HCT116 (cell line): ENCODE results near the gene EIF3I. TPM values are rescaled to one million over a fixed set of nuclear protein-coding genes. Genes with fewer than 3 reads are reported as not detected.

ENCODE experiments used
- ATAC-seq: fragments of 200-7000 bp; cut with Tn5 transposase; 2 replicates; pipeline ENCODE4 v1.9.1; 2020; ENCODE audit warnings: mild to moderate bottlenecking, moderate library complexity
- BruUV-seq: library from RNA; stranded (reverse); fragments of 400-500 nt; replicated peaks from 2 replicates; lab custom pipeline; 2021; lab: Mats Ljungman, UMichigan
- CTCF ChIA-PET: fragments of 300-600 bp; sonication (Branson Sonifier 250); formaldehyde crosslinking; loops from one replicate; lab custom pipeline; 2021; ENCODE audit warnings: antibody characterized with exemption; lab: Charles Lee
- POLR2A ChIA-PET: fragments of 300-600, 350-600 bp; sonication (Branson Sonifier 250); formaldehyde crosslinking; loops from one replicate; lab custom pipeline; 2021; ENCODE audit warnings: antibody characterized with exemption; lab: Charles Lee
- RAD21 ChIA-PET, 2 experiments: fragments of 300-600 bp; sonication (Branson Sonifier 250); formaldehyde crosslinking; loops; one replicate each; lab custom pipeline; 2023; ENCODE audit warnings: low total read pairs in 2 of 2; ENCODE audit not compliant: uncharacterized antibody in 2 of 2, unreplicated experiment in 2 of 2, low non-redundant PET in 1 of 2; lab: Charles Lee
- DNase-seq: peaks from one replicate; pipeline ENCODE4 v3.0.0-alpha.2; 2010; ENCODE audit warnings: low read depth, low spot score
- H2AFZ ChIP-seq: fragments of 200-600 bp; shearing (Covaris generic), sonication (generic); 2 replicates; pipeline ENCODE4 v1.6.1; 2017; ENCODE audit warnings: low read depth, mixed run types, mixed read lengths, antibody characterized with exemption, low read length; ENCODE audit not compliant: poor library complexity, severe bottlenecking
- H3K27ac ChIP-seq: 2 replicates; pipeline ENCODE4 v1.5.1; 2012; ENCODE audit warnings: low read depth, low read length
- H3K27me3 ChIP-seq: fragments of 200-600 bp; sonication (generic); 2 replicates; pipeline ENCODE4 v1.6.1; 2016; ENCODE audit warnings: mixed run types, low read length, mixed read lengths; ENCODE audit not compliant: insufficient read depth
- H3K36me3 ChIP-seq, 2 experiments: fragments of 200-500 bp in 1 of 2; fragments of 200-600 bp in 1 of 2; sonication (Bioruptor generic) in 1 of 2; sonication (generic) in 1 of 2; 2 replicates each; pipeline versions ENCODE4 v1.5.1 to v1.6.1; 2014 to 2016; ENCODE audit warnings: low read length in 2 of 2, inconsistent platforms in 1 of 2, mixed read lengths in 1 of 2, mixed run types in 1 of 2; ENCODE audit not compliant: insufficient read depth in 2 of 2, control insufficient read depth in 1 of 2
- H3K4me1 ChIP-seq, 2 experiments: fragments of 200-600 bp in 1 of 2; sonication (generic) in 1 of 2; 2 replicates each; pipeline versions ENCODE4 v1.5.1 to v1.6.1; 2012 to 2017; ENCODE audit warnings: low read length in 2 of 2, inconsistent platforms in 1 of 2, mild to moderate bottlenecking in 1 of 2, mixed read lengths in 1 of 2, mixed run types in 1 of 2, moderate library complexity in 1 of 2; ENCODE audit not compliant: insufficient read depth in 2 of 2, control insufficient read depth in 1 of 2
- H3K4me2 ChIP-seq: fragments of 200-600 bp; sonication (generic); 2 replicates; pipeline ENCODE4 v1.6.1; 2017; ENCODE audit warnings: mixed run types, low read length, mixed read lengths
- H3K4me3 ChIP-seq, 2 experiments: fragments of 200-600 bp in 1 of 2; sonication (generic) in 1 of 2; replicated peaks in 1 of 2; 2 replicates each; pipeline ENCODE4 v1.5.1; 2011 to 2016; ENCODE audit warnings: low read length in 2 of 2, control low read depth in 1 of 2, low read depth in 1 of 2, mild to moderate bottlenecking in 1 of 2, mixed read lengths in 1 of 2, mixed run types in 1 of 2
- H3K79me2 ChIP-seq: fragments of 200-600 bp; sonication (generic); 2 replicates; pipeline ENCODE4 v1.6.1; 2017; ENCODE audit warnings: mild to moderate bottlenecking, mixed run types, low read length, moderate library complexity, mixed read lengths; ENCODE audit not compliant: insufficient read depth
- H3K9ac ChIP-seq: fragments of 200-600 bp; sonication (generic); 2 replicates; pipeline ENCODE4 v1.6.1; 2016; ENCODE audit warnings: low read length, mixed read lengths
- H3K9me2 ChIP-seq: fragments of 200-600 bp; sonication (generic), shearing (Covaris generic); 2 replicates; pipeline ENCODE4 v1.6.1; 2017; ENCODE audit warnings: mixed run types, mild to moderate bottlenecking, moderate library complexity; ENCODE audit not compliant: insufficient read depth
- H3K9me3 ChIP-seq, 2 experiments: fragments of 200-500 bp in 1 of 2; fragments of 200-600 bp in 1 of 2; sonication (Bioruptor generic) in 1 of 2; sonication (generic) in 1 of 2; 2 replicates each; pipeline ENCODE4 v1.6.1; 2014 to 2017; ENCODE audit warnings: low read length in 2 of 2, mixed read lengths in 2 of 2, inconsistent platforms in 1 of 2, low read depth in 1 of 2, mild to moderate bottlenecking in 1 of 2, mixed run types in 1 of 2, moderate library complexity in 1 of 2; ENCODE audit not compliant: control insufficient read depth in 1 of 2, insufficient read depth in 1 of 2
- H4K20me1 ChIP-seq: fragments of 200-600 bp; sonication (generic), shearing (Covaris generic); 2 replicates; pipeline ENCODE4 v1.6.1; 2017; ENCODE audit warnings: mixed run types, mild to moderate bottlenecking, moderate library complexity; ENCODE audit not compliant: insufficient read depth
- ATF3 ChIP-seq: IDR thresholded peaks from 2 replicates; pipeline ENCODE4 v1.6.1; 2012
- CBX3 ChIP-seq: IDR thresholded peaks from 2 replicates; pipeline ENCODE4 v1.6.1; 2012; ENCODE audit warnings: low read depth
- CEBPB ChIP-seq: IDR thresholded peaks from 2 replicates; pipeline ENCODE4 v1.6.1; 2012; ENCODE audit warnings: low read depth
- CTCF ChIP-seq, 3 experiments: fragments of 200-600 bp in 1 of 3; sonication (generic) in 1 of 3; IDR thresholded peaks in 2 of 3; conservative IDR thresholded peaks in 1 of 3; 2 replicates each; pipeline ENCODE4 v1.5.1; 2012 to 2017; ENCODE audit warnings: low read depth in 2 of 3, low read length in 2 of 3, antibody characterized with exemption in 1 of 3, borderline replicate concordance in 1 of 3, control low read depth in 1 of 3, mild to moderate bottlenecking in 1 of 3, mixed read lengths in 1 of 3, mixed run types in 1 of 3, moderate library complexity in 1 of 3; ENCODE audit not compliant: insufficient read depth in 1 of 3
- EGR1 ChIP-seq: IDR thresholded peaks from 2 replicates; pipeline ENCODE4 v1.6.1; 2012; ENCODE audit warnings: low read depth
- ELF1 ChIP-seq: IDR thresholded peaks from 2 replicates; pipeline ENCODE4 v1.6.1; 2012; ENCODE audit warnings: low read depth, borderline replicate concordance
- EZH2 ChIP-seq: fragments of 200-600 bp; sonication (generic); IDR thresholded peaks from 2 replicates; pipeline ENCODE4 v1.6.1; 2017; ENCODE audit warnings: antibody characterized with exemption, mixed run types
- JUND ChIP-seq: IDR thresholded peaks from 2 replicates; pipeline ENCODE4 v1.6.1; 2012
- POLR2A ChIP-seq: IDR thresholded peaks from 2 replicates; pipeline ENCODE4 v1.7.0; 2011; ENCODE audit warnings: borderline replicate concordance; ENCODE audit not compliant: insufficient read depth, insufficient read length; ENCODE audit errors: extremely low read depth
- POLR2AphosphoS5 ChIP-seq: IDR thresholded peaks from 2 replicates; pipeline ENCODE4 v1.6.1; 2011; ENCODE audit warnings: mild to moderate bottlenecking, low read depth, low read length, moderate library complexity
- SIN3A ChIP-seq: IDR thresholded peaks from 2 replicates; pipeline ENCODE4 v1.6.1; 2012; ENCODE audit warnings: low read depth
- SRF ChIP-seq: IDR thresholded peaks from 2 replicates; pipeline ENCODE4 v1.6.1; 2012; ENCODE audit warnings: low read depth
- ZBTB33 ChIP-seq: IDR thresholded peaks from 2 replicates; pipeline ENCODE4 v1.6.1; 2011; ENCODE audit warnings: mild to moderate bottlenecking, low read length, moderate library complexity; ENCODE audit not compliant: insufficient replicate concordance; ENCODE audit errors: extremely low read depth
- intact Hi-C: fragments of 100-400 bp; cut with micrococcal nuclease; formaldehyde crosslinking; loops from 2 replicates; pipeline ENCODE4 v1.10.0; 2022
- total RNA-seq: library from RNA; stranded (reverse); gene quantifications from one replicate; pipeline ENCODE4 v1.2.1, GENCODE V29; 2021; ENCODE audit not compliant: unreplicated experiment

The EIF3I gene
- total RNA-seq, 1 experiment from 2014 or later: 323 TPM

GRCh38 chr1:32239337-32239736 is 17.1 kb downstream of the EIF3I start:
- RAD21 ChIA-PET: no interaction called here
- no peak for ATAC-seq

More at GRCh38 chr1:32239337-32239736, 17.1 kb downstream of the EIF3I start:
- TF ChIP-seq CTCF (IDR thresholded peaks at IDR 0.05 in 2 of 3, conservative IDR thresholded peaks at IDR 0.05 in 1 of 3; ENCODE audit: borderline replicate concordance in 1 of 3, insufficient read depth in 1 of 3, low read depth in 2 of 3, low read length in 2 of 3) (no peak), POLR2A (no peak), EGR1 (no peak), SRF (no peak), SIN3A (no peak), ZBTB33 (no peak), CBX3 (no peak), ELF1 (no peak), POLR2AphosphoS5 (no peak), JUND (no peak), CEBPB (no peak), ATF3 (no peak), EZH2 (no peak)
- TF ChIP-seq, all 23 proteins: peak for 0
- Histone ChIP-seq H3K27me3 (no peaks in the 10 kb centered on the region), H2AFZ (no peak overlapping the region), H3K4me3 (no peak overlapping the region), H3K27ac (peak overlapping the region; percentile 87; the same call in 1 of the 2 replicates), H3K79me2 (no peaks in the 10 kb centered on the region), H4K20me1 (no peaks in the 10 kb centered on the region), H3K4me1 (peaks cover 20 to 45% of the 10 kb centered on the region in 2 experiments), H3K9me3 (no peaks in the 10 kb centered on the region), H3K9me2 (no peaks in the 10 kb centered on the region), H3K9ac (no peak overlapping the region), H3K36me3 (no peaks in the 10 kb centered on the region), H3K4me2 (no peak overlapping the region)
- TSS peak; percentile 35 for BruUV-seq
- ChIA-PET POLR2A (interaction anchor here (1.9 kb wide), 1 partner anchor 155 kb away, joined by 5 read pairs; the partner anchor contains the start of gene BSDC1), CTCF (interaction anchor here (1.6 kb wide), 1 partner anchor 9 kb away, joined by 3 read pairs; no protein-coding TSS in a partner anchor)
- intact Hi-C loops: no loop called here
- no peak for DNase-seq
